ENCODE data around the gene C6orf62.
"Not testable (repeated sequence)": the region's sequence is repeated elsewhere in the genome, so short reads cannot be mapped to it uniquely, and the experiment has no call there.

Gene C6orf62

GRCh38 chr6:24719125-24719971 lies at the start of gene C6orf62:
Gene C6orf62 (minus strand): TSS chr6:24719154. CDS start chr6:24718668, 486 bp downstream.
- peak; percentile 70 for DNase-seq (ENCODE audit: low read depth)

- no peak for DNase-seq (ENCODE audit: low read depth)
Measured at GRCh38 chr6:24768361-24768760, 49.4 kb upstream of the C6orf62 start.

DNA sequence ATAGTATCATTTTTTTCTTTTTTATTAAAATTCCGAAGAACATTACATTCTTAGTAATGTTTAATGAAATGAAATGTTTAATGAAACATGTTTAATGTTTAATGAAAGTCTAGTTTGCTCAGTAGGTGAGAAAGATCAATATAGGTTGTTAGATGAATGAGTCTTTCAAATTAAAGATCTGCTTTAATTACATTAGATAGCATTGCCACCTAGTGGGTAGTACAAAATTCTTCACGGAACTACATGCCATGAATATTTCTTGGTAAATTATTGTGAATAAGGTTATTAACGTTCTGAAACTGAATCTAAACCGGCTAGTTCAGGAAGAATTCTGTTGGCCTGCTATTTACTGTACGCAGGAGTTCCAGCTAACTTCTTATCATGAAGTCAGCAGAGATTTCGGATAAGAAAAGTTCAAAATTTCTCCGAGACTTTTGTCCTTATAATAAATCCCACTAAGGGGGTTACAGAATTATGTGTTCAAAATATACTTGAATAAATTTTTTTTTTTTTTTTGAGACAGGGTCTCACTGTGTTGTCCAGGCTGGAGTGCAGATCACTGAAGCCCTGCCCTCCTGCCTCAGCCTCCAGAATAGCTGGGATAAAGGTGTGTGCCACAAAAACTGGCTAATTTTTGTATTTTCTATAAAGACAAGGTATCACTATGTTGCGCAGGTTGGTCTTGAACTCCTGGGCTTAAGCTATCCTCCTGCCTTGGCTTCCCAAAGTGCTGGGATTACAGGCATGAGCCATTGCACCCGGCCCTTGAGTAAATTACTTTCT lies 47.9 kb upstream of the C6orf62 start:
- DNase-seq (ENCODE audit: low read depth), result peak; percentile 72

- DNase-seq (ENCODE audit: low read depth), result not testable (repeated sequence)
Measured at GRCh38 chr6:24765968-24766367, 47.0 kb upstream of the C6orf62 start.

DNA sequence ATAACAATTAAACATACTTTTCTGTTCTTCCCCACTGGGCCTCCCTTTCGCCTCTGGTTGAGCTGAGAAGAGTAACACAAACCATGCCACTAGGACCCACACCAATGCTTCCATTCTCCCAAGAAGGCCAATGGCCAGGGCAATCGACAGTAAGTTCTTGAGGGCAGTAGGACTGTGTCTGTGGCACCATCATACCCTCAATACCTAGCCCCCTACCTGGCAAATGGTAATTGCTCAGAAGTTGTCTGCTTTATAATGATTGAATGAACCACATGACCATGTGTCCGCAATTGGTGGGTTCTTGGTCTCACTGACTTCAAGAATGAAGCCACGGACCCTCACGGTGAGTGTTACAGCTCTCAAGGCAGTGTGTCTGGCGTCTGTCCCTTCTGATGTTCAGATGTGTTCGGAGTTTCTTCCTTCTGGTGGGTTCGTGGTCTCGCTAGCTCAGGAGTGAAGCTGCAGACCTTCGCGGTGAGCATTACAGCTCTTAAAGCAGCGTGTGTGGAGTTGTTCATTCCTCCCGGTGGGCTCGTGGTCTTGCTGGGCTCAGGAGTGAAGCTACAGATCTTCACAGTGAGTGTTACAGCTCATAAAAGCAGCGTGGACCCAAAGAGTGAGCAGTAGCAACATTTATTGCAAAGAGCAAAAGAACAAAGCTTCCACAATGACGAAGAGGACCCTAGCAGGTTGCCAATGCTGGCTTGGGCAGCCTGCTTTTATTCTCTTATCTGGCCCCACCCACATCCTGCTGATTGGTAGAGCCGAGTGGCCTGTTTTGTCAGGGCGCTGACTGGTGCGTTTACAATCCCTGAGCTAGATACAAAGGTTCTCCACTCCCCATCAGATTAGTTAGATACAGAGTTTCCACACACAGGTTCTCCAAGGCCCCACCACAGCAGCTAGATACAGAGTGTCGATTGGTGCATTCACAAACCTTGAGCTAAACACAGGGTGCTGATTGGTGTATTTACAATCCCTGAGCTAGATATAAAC lies 46.2 kb upstream of the C6orf62 start:
- not testable (repeated sequence) for DNase-seq (ENCODE audit: low read depth)

GRCh38 chr6:24763578-24763977 lies 44.6 kb upstream of the C6orf62 start:
- DNase-seq (ENCODE audit: low read depth), result no peak

GRCh38 chr6:24761851-24762250 lies 42.9 kb upstream of the C6orf62 start:
- DNase-seq (ENCODE audit: low read depth), result no peak

- DNase-seq (ENCODE audit: low read depth), result no peak
Measured at GRCh38 chr6:24761193-24761835, 42.4 kb upstream of the C6orf62 start.

DNA sequence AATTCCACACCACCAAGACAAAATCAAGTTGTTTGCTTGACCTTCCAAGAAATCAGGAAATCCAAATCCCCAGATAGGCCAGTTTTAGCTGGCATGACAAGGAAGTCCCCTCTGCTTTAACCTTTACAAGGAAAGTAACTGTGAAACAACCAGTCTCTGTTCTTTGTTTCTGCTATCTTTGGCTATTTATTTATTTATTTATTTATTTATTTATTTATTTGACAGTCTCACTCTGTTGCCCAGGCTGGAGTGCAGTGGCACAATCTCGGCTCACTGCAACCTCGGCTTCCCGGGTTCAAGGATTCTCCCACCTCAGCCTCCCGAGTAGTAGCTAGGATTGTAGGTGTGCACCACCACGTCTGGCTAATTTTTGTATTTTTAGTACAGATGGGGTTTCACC lies 41.3 kb upstream of the C6orf62 start:
- DNase-seq (ENCODE audit: low read depth), result no peak

- no peak for DNase-seq (ENCODE audit: low read depth)
Measured at GRCh38 chr6:24759718-24760117, 40.8 kb upstream of the C6orf62 start.

- no peak for DNase-seq (ENCODE audit: low read depth)
Measured at GRCh38 chr6:24757611-24758010, 38.7 kb upstream of the C6orf62 start.

GRCh38 chr6:24755279-24755678 lies 36.3 kb upstream of the C6orf62 start:
- DNase-seq (ENCODE audit: low read depth), result no peak

DNA sequence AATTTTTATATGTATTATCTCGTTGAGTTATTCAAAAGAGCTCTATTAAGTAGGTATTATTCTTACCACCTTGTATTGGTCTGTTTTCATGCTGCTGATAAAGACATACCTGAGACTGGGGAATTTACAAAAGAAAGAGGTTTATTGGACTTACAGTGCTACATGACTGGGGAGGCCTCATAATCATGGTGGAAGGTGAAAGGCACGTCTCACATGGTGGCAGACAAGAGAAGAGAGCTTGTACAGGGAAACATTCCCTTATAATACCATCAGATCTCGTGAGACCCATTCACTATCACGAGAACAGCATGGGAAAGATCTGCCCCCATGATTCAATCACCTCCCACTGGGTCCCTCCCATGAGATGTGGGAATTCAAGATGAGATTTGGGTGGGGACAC lies 35.4 kb upstream of the C6orf62 start:
- not testable (repeated sequence) for DNase-seq (ENCODE audit: low read depth)

GRCh38 chr6:24753545-24753944 lies 34.6 kb upstream of the C6orf62 start:
- no peak for DNase-seq (ENCODE audit: low read depth)

DNA sequence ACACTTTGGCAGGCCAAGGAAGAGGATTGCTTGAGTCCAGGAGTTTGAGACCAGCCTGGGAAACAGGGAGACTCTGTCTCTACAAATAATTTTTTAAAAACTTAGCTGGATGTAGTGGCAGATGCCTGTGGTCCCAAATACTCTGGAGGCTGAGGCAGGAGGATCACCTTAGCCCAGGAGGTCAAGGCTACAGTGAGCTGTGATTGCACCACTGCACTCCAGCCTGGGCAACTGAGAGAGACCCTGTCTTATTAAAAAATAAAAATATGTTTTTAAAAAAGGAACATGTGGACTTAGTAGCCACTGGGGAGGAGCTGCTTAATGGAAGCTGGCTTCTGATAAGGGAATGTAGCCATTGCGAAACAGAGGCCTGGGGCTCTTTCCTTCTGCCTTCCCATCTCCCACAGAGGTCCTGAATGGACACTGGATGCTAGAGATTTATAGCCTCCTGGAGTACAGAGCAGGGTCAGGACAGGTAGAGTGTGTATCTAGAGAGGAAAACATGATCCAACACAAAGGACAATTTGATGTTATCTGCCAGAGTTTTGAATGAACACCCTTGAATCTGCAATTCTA lies 34.1 kb upstream of the C6orf62 start:
- no peak for DNase-seq (ENCODE audit: low read depth)

DNA sequence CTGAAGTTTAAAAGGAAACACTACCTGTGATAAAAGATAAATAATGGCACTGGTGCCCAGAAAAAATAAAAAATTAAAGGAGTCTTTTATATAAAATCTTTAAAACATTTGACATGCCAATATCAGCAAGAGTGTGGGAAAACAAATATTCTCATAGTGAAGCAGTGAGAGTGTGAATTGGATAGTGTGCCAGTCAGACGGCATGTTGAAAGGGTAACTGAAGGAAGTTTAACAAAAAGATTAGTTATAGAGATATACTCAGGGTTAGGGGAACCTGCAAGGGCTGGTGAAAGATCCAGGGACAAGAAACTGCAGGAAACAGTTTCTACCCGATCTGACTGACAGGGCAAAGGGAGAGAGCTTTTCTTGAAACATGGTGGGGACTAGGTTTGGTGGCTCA lies 33.5 kb upstream of the C6orf62 start:
- no peak for DNase-seq (ENCODE audit: low read depth)

- not testable (repeated sequence) for DNase-seq (ENCODE audit: low read depth)
Measured at GRCh38 chr6:24750878-24751277, 31.9 kb upstream of the C6orf62 start.

DNA sequence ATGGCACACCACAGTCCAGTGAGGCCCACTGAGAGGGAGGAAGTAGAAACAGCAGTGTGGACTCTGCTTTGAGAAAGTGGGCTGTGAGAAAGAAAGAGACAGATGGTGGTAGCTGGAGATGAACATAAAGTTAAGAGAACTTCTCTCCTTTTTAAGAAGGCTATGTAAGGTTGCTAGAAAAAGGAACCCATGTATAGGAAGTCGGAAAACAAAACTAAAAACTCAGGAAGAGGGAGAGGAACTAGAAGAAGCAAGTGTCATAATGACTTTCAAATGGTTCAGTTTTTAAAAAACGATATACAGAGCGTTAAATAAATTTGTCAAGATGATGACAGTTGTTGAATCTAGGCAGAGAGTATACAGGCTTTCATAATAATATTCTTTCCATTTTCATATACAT lies 30.3 kb upstream of the C6orf62 start:
- no peak for DNase-seq (ENCODE audit: low read depth)

DNA sequence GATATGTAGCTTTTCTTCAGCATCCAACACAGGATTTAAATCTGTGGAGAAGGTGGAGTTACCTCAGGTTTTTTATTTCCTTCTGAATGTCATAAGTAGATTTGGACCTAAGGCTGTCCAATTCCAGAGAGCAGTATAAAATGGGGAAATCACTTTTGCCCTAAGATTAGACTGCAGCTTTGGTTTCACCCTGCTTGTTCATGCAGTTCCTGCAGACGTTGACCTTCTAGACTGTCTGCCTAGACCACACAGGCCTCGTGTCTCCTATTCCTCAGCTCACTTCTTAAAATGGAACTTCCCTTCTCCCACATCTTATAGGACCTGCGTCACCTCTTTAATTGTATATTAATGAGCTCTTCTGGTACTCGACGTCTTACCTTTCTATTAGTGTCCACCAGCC lies 26.0 kb upstream of the C6orf62 start:
- no peak for DNase-seq (ENCODE audit: low read depth)

DNA sequence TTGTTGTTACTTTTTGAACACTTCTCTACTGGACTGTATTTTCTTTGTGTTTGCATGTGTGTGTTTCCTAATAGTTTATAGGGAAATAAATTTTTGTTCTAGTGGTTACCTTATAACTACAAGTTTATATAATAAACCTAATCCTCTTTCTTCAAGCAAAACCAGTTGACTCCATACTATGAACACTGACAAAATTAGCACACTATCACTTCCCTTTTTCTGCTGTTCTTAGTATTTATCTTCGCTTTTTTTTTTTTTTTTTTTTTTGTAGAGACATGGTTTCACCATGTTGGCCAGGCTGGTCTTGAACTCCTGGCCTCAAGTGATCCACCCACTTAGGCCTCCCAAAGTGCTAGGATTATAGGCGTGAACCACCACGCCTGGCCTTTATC lies 25.0 kb upstream of the C6orf62 start:
- DNase-seq (ENCODE audit: low read depth), result no peak
